A549 (cell line): ENCODE measurements around the gene PKNOX1. TPM values are rescaled to one million over a fixed set of nuclear protein-coding genes. Genes with fewer than 3 reads are reported as not detected.
"Not testable (repeated sequence)": the region's sequence is repeated elsewhere in the genome, so short reads cannot be mapped to it uniquely, and the experiment has no call there.

ENCODE experiments used
- ATAC-seq, 2 experiments: fragments of 200-7000 bp in 1 of 2; fragments of >200 bp in 1 of 2; cut with Nextera tagmentation in 1 of 2; cut with Tn5 transposase in 1 of 2; 3 replicates each; pipeline versions ENCODE4 v1.8.0 to v1.9.1; 2018 to 2020; ENCODE audit warnings: mild to moderate bottlenecking in 1 of 2, moderate library complexity in 1 of 2
- CTCF ChIA-PET: fragments of 300-600 bp; sonication (Branson Sonifier 250); formaldehyde crosslinking; extraction: SDS; loops from one replicate; lab custom pipeline; 2021; ENCODE audit warnings: antibody characterized with exemption, inconsistent platforms; lab: Yijun Ruan, JAX
- POLR2A ChIA-PET: fragments of 350-600 bp; formaldehyde crosslinking; extraction: SDS; loops from one replicate; lab custom pipeline; 2021; ENCODE audit warnings: antibody characterized with exemption, inconsistent platforms; lab: Yijun Ruan, JAX
- DNase-seq, 2 experiments: peaks; one replicate each; pipeline versions ENCODE4 v3.0.0 to v3.0.0-alpha.2; 2011 to 2016; ENCODE audit warnings: low read depth in 1 of 2, low spot score in 1 of 2
- FAIRE-seq: peaks from 2 replicates; lab custom pipeline; 2011; peaks lifted over from hg19 to GRCh38; lab: Jason Lieb, UNC
- H3K27ac ChIP-seq, 2 experiments: fragments of >200 bp; sonication (Bioruptor Twin); formaldehyde crosslinking; 3 replicates each; pipeline ENCODE4 v1.5.1; 2016 to 2017
- H3K4me1 ChIP-seq: fragments of >200 bp; sonication (Bioruptor Twin); formaldehyde crosslinking; 3 replicates; pipeline ENCODE4 v1.6.1; 2016
- H3K4me2 ChIP-seq: fragments of >200 bp; sonication (Bioruptor Twin); formaldehyde crosslinking; 3 replicates; pipeline ENCODE4 v1.6.1; 2016
- H3K4me3 ChIP-seq: fragments of >200 bp; sonication (Bioruptor Twin); formaldehyde crosslinking; 3 replicates; pipeline ENCODE4 v1.5.1; 2016
- H3K9me3 ChIP-seq: fragments of >200 bp; sonication (Bioruptor Twin); formaldehyde crosslinking; 3 replicates; pipeline ENCODE4 v1.6.1; 2016
- CHD2 ChIP-seq: fragments of 150-350 bp; IDR thresholded peaks from 2 replicates; pipeline ENCODE4 v1.6.1; 2014; ENCODE audit warnings: low read length; ENCODE audit not compliant: partially characterized antibody
- E2F6 ChIP-seq: IDR thresholded peaks from 2 replicates; pipeline ENCODE4 v1.6.1; 2012; ENCODE audit warnings: low read depth, borderline replicate concordance
- EP300 ChIP-seq, 2 experiments: fragments of >200 bp; sonication (Bioruptor Twin); formaldehyde crosslinking; IDR thresholded peaks; 2 replicates in 1 of 2; 3 replicates in 1 of 2; pipeline ENCODE4 v1.6.1; 2016 to 2017
- FOSB ChIP-seq: fragments of 250-450 bp; sonication (Bioruptor Pico); IDR thresholded peaks from 2 replicates; pipeline ENCODE4 v1.5.0; 2020; ENCODE audit warnings: mild to moderate bottlenecking, moderate library complexity
- HOXB13 ChIP-seq: fragments of 250-450 bp; sonication (Bioruptor Pico); IDR thresholded peaks from 2 replicates; pipeline ENCODE4 v1.5.0; 2020; ENCODE audit warnings: low read depth, mild to moderate bottlenecking, moderate library complexity
- KDM1A ChIP-seq: fragments of 200-600 bp; sonication (generic); IDR thresholded peaks from 2 replicates; pipeline ENCODE4 v1.6.1; 2016; ENCODE audit warnings: low read depth, mild to moderate bottlenecking
- MAZ ChIP-seq: fragments of 150-350 bp; IDR thresholded peaks from 2 replicates; pipeline ENCODE4 v1.6.1; 2014; ENCODE audit warnings: antibody characterized with exemption, low read depth, low read length, borderline replicate concordance
- PHF8 ChIP-seq: fragments of 200-600 bp; sonication (generic); IDR thresholded peaks from 2 replicates; pipeline ENCODE4 v1.6.1; 2016; ENCODE audit warnings: low read depth, mild to moderate bottlenecking, antibody characterized with exemption, moderate library complexity, borderline replicate concordance
- POLR2A ChIP-seq: IDR thresholded peaks from 2 replicates; pipeline ENCODE4 v1.6.1; 2012; ENCODE audit warnings: mild to moderate bottlenecking, low read length
- RFX5 ChIP-seq: fragments of 450-650 bp; IDR thresholded peaks from 2 replicates; pipeline ENCODE4 v1.7.1; 2014; ENCODE audit warnings: antibody characterized with exemption, mild to moderate bottlenecking, moderate library complexity
- TFCP2L1 ChIP-seq: fragments of 250-450 bp; sonication (Bioruptor Pico); IDR thresholded peaks from 2 replicates; pipeline ENCODE4 v1.5.0; 2021; ENCODE audit warnings: mild to moderate bottlenecking
- ZC3H11A ChIP-seq: fragments of 450-650 bp; IDR thresholded peaks from 2 replicates; pipeline ENCODE4 v1.6.1; 2014; ENCODE audit warnings: antibody characterized with exemption, mild to moderate bottlenecking
- ZSCAN20 ChIP-seq: fragments of 250-450 bp; sonication (Bioruptor Pico); IDR thresholded peaks from 2 replicates; pipeline ENCODE4 v1.8.0; 2022; ENCODE audit warnings: mild to moderate bottlenecking, moderate library complexity
- WGBS: methylation state at CpG from one replicate; pipeline ENCODE4 v1.1.6; 2017; ENCODE audit errors: missing lambda C conversion rate; 5-methylcytosine and 5-hydroxymethylcytosine counted together
- polyA plus RNA-seq, 4 experiments: library from polyadenylated mRNA; depleted of rRNA in 3 of 4; stranded (reverse); fragments of >200 nt; fragmentation: RNase III in 1 of 4; extraction: RNeasy Plus Mini Kit Qiagen cat#74134 plus additional on column Dnase treatment in 1 of 4; gene quantifications; 2 replicates in 3 of 4; 3 replicates in 1 of 4; pipeline ENCODE4 v1.2.3, GENCODE V29; 2011 to 2017

The PKNOX1 gene
- polyA plus RNA-seq, 2 of the 4 experiments (the other 2 are of a cell fraction): 3.9 to 16.3 TPM

- WGBS: 97% methylated on average over 6 of the region's 16 CpGs
- ATAC-seq, FAIRE-seq, CTCF ChIA-PET, POLR2A ChIA-PET, DNase-seq, H3K9me3 ChIP-seq, H3K4me3 ChIP-seq, H3K4me2 ChIP-seq, H3K4me1 ChIP-seq, H3K27ac ChIP-seq: not testable (repeated sequence)
Observed at GRCh38 chr21:42932378-42933136, 41.8 kb upstream of the PKNOX1 start.

GRCh38 chr21:42933137-42933970 is 41.0 kb upstream of the PKNOX1 start:
- H3K4me2 ChIP-seq, ATAC-seq, CTCF ChIA-PET, H3K27ac ChIP-seq, FAIRE-seq, DNase-seq, H3K9me3 ChIP-seq, H3K4me1 ChIP-seq, H3K4me3 ChIP-seq, POLR2A ChIA-PET: not testable (repeated sequence)
- WGBS: 79% methylated on average over 8 of the region's 9 CpGs

GRCh38 chr21:42933973-42934372 is 40.4 kb upstream of the PKNOX1 start:
- H3K27ac ChIP-seq, FAIRE-seq, H3K4me1 ChIP-seq, H3K9me3 ChIP-seq, H3K4me2 ChIP-seq, DNase-seq, POLR2A ChIA-PET, ATAC-seq, CTCF ChIA-PET, H3K4me3 ChIP-seq: not testable (repeated sequence)
- 95% methylated on average over 10 of the region's 12 CpGs for WGBS

GRCh38 chr21:42936360-42936759 is 38.0 kb upstream of the PKNOX1 start:
- CTCF ChIA-PET: interaction anchor here (1.0 kb wide), 1 partner anchor 11 kb away, joined by 3 read pairs; no protein-coding TSS in a partner anchor
- DNase-seq, POLR2A ChIA-PET, H3K4me2 ChIP-seq, H3K4me3 ChIP-seq, H3K27ac ChIP-seq, ATAC-seq, FAIRE-seq, H3K9me3 ChIP-seq: not testable (repeated sequence)
- peaks cover 12% of the 10 kb centered on the region for H3K4me1 ChIP-seq
- WGBS: 87% methylated on average over 5 of the region's 5 CpGs

- FAIRE-seq, H3K4me3 ChIP-seq, CTCF ChIA-PET, ATAC-seq, H3K9me3 ChIP-seq, H3K27ac ChIP-seq, POLR2A ChIA-PET, DNase-seq, H3K4me2 ChIP-seq: not testable (repeated sequence)
- 73% methylated on average over 15 of the region's 16 CpGs for WGBS
- peaks cover 15% of the 10 kb centered on the region for H3K4me1 ChIP-seq
Observed at GRCh38 chr21:42937034-42937940, 37.1 kb upstream of the PKNOX1 start.

GRCh38 chr21:42937960-42938605 is 36.3 kb upstream of the PKNOX1 start:
- no peak for DNase-seq
- POLR2A ChIA-PET: no interaction called here
- Histone ChIP-seq H3K4me1 (peaks cover 15% of the 10 kb centered on the region), H3K4me2 (no peak overlapping the region)
- no peak for ATAC-seq
- TF ChIP-seq E2F6: no peak
- TF ChIP-seq HOXB13 (CRISPR knock-in tag): no peak
- TF ChIP-seq POLR2A: no peak
- TF ChIP-seq TFCP2L1 (CRISPR knock-in tag): no peak
- no peak for TF ChIP-seq RFX5
- TF ChIP-seq PHF8: no peak
- no peak for TF ChIP-seq CHD2
- TF ChIP-seq ZSCAN20: no peak
- no peak for TF ChIP-seq FOSB
- no peak for TF ChIP-seq KDM1A
- no peak for TF ChIP-seq MAZ
- no peak for TF ChIP-seq EP300 (IDR thresholded peaks at IDR 0.05)
- TF ChIP-seq ZC3H11A: no peak
- TF ChIP-seq, all 56 proteins: peak for 0
- FAIRE-seq: no peak
- Histone ChIP-seq H3K4me3 (no peak overlapping the region), H3K9me3 (no peaks in the 10 kb centered on the region), H3K27ac (no peak overlapping the region)
- CTCF ChIA-PET: no interaction called here
- 93% methylated on average over 21 of the region's 21 CpGs for WGBS

- ATAC-seq, DNase-seq, H3K9me3 ChIP-seq, H3K4me2 ChIP-seq, H3K4me3 ChIP-seq, CTCF ChIA-PET, FAIRE-seq, POLR2A ChIA-PET, H3K27ac ChIP-seq: not testable (repeated sequence)
- H3K4me1 ChIP-seq: peaks cover 15% of the 10 kb centered on the region
- WGBS: 88% methylated on average over 6 of the region's 6 CpGs
Observed at GRCh38 chr21:42938606-42938995, 35.8 kb upstream of the PKNOX1 start.
